ENCODE measurements around the gene DNAAF9. TPM values are rescaled to one million over a fixed set of nuclear protein-coding genes. Genes with fewer than 3 reads are reported as not detected.

Gene DNAAF9
- total RNA-seq, 5 donors from 2014 or later (not counting 1 experiment from before 2014, with no cell fraction given) = 4.9 to 6.2 (median 5.6) TPM

GRCh38 chr20:3402453-3402852, 5.0 kb downstream of the DNAAF9 start:
- WGBS (ENCODE audit: insufficient coverage) = 100% methylated on average over 1 of the region's 6 CpGs
- no peak overlapping the region for H3K27ac ChIP-seq (ENCODE audit: low read length)
- Mint-ChIP-seq H3K4me1 (peaks cover 20 to 28% (median 27%) of the 10 kb centered on the region in 3 donors), H3K36me3 (no peaks in the 10 kb centered on the region), H3K4me3 (no peak overlapping the region), H3K27me3 (no peaks in the 10 kb centered on the region), H3K9me3 (no peaks in the 10 kb centered on the region), H3K27ac (no peak overlapping the region)
- POLR2A ChIA-PET = no interaction called here
- DNase-seq (no peak), ATAC-seq (replicated peaks in 1 of 4) (no peak)
- CTCF ChIA-PET = interaction anchor here in 1 of 2 donors (0.5 kb wide), 1 partner anchor 109 kb away, joined by 4 read pairs; no protein-coding TSS in a partner anchor
- no peak overlapping the region for H3K4me3 ChIP-seq (ENCODE audit: control insufficient read depth in 1 of 2, extremely low read depth in 1 of 2, low read length in 1 of 2)
- H3K4me1 ChIP-seq (ENCODE audit: control insufficient read depth in 1 of 2, extremely low read depth in 1 of 2, insufficient read depth in 2 of 2, low read length in 2 of 2) = peaks cover 0 to 10% of the 10 kb centered on the region in 2 experiments
- no peaks in the 10 kb centered on the region for H3K9me3 ChIP-seq
- no peaks in the 10 kb centered on the region for H3K36me3 ChIP-seq (ENCODE audit: control insufficient read depth in 2 of 2, extremely low read depth in 1 of 2, insufficient read depth in 1 of 2, low read length in 1 of 2)
- no peaks in the 10 kb centered on the region for H3K27me3 ChIP-seq (replicated peaks in 1 of 2; ENCODE audit: control insufficient read depth in 2 of 2, extremely low read depth in 1 of 2, insufficient read depth in 2 of 2, low read length in 1 of 2)

- no CpG with 5 or more reads among the region's 4 CpGs for WGBS (ENCODE audit: insufficient coverage)
- Mint-ChIP-seq H3K4me1 (peaks cover 4 to 12% (median 11%) of the 10 kb centered on the region in 3 donors), H3K27ac (no peak overlapping the region), H3K36me3 (peaks cover 10% of the 10 kb centered on the region), H3K4me3 (no peak overlapping the region), H3K9me3 (peaks cover 0 to 10% (median 7%) of the 10 kb centered on the region in 3 donors), H3K27me3 (no peaks in the 10 kb centered on the region)
- ChIA-PET POLR2A (no interaction called here), CTCF (no interaction called here)
- Histone ChIP-seq H3K27ac (ENCODE audit: low read length) (no peak overlapping the region), H3K9me3 (no peaks in the 10 kb centered on the region), H3K27me3 (replicated peaks in 1 of 2; ENCODE audit: control insufficient read depth in 2 of 2, extremely low read depth in 1 of 2, insufficient read depth in 2 of 2, low read length in 1 of 2) (no peaks in the 10 kb centered on the region), H3K36me3 (ENCODE audit: control insufficient read depth in 2 of 2, extremely low read depth in 1 of 2, insufficient read depth in 1 of 2, low read length in 1 of 2) (no peaks in the 10 kb centered on the region), H3K4me3 (ENCODE audit: control insufficient read depth in 1 of 2, extremely low read depth in 1 of 2, low read length in 1 of 2) (no peak overlapping the region), H3K4me1 (ENCODE audit: control insufficient read depth in 1 of 2, extremely low read depth in 1 of 2, insufficient read depth in 2 of 2, low read length in 2 of 2) (no peaks in the 10 kb centered on the region)
- ATAC-seq (replicated peaks in 1 of 4) (no peak), DNase-seq (no peak)
These were observed 7.0 kb downstream of the DNAAF9 start for GRCh38 chr20:3400260-3401155.

- no peak overlapping the region for H3K27ac ChIP-seq (ENCODE audit: low read length)
- H3K27ac Mint-ChIP-seq = no peak overlapping the region
- CTCF ChIA-PET = interaction anchor here in 1 of 2 donors (1.1 kb wide), 1 partner anchor 17 kb away, joined by 3 read pairs; no protein-coding TSS in a partner anchor
These were observed 8.7 kb downstream of the DNAAF9 start for GRCh38 chr20:3398681-3399252.

GRCh38 chr20:3396492-3396891, 11.0 kb downstream of the DNAAF9 start:
- Histone ChIP-seq H3K4me3 (ENCODE audit: control insufficient read depth in 1 of 2, extremely low read depth in 1 of 2, low read length in 1 of 2) (no peak overlapping the region), H3K4me1 (ENCODE audit: control insufficient read depth in 1 of 2, extremely low read depth in 1 of 2, insufficient read depth in 2 of 2, low read length in 2 of 2) (no peaks in the 10 kb centered on the region), H3K9me3 (no peaks in the 10 kb centered on the region), H3K36me3 (ENCODE audit: control insufficient read depth in 2 of 2, extremely low read depth in 1 of 2, insufficient read depth in 1 of 2, low read length in 1 of 2) (no peaks in the 10 kb centered on the region), H3K27ac (ENCODE audit: low read length) (no peak overlapping the region), H3K27me3 (replicated peaks in 1 of 2; ENCODE audit: control insufficient read depth in 2 of 2, extremely low read depth in 1 of 2, insufficient read depth in 2 of 2, low read length in 1 of 2) (no peaks in the 10 kb centered on the region)
- ATAC-seq (replicated peaks in 1 of 4) (no peak), DNase-seq (no peak)
- Mint-ChIP-seq H3K4me3 (no peak overlapping the region), H3K27ac (no peak overlapping the region), H3K36me3 (peaks cover 10% of the 10 kb centered on the region), H3K4me1 (no peaks in the 10 kb centered on the region), H3K27me3 (no peaks in the 10 kb centered on the region), H3K9me3 (peaks cover 0 to 10% (median 7%) of the 10 kb centered on the region in 3 donors)
- 100% methylated on average over 1 of the region's 2 CpGs for WGBS (ENCODE audit: insufficient coverage)
- CTCF ChIA-PET = no interaction called here
- POLR2A ChIA-PET = no interaction called here

More at GRCh38 chr20:3398681-3399252, 8.7 kb downstream of the DNAAF9 start:
- Histone ChIP-seq H3K9me3 (no peaks in the 10 kb centered on the region), H3K4me1 (ENCODE audit: control insufficient read depth in 1 of 2, extremely low read depth in 1 of 2, insufficient read depth in 2 of 2, low read length in 2 of 2) (no peaks in the 10 kb centered on the region), H3K27me3 (replicated peaks in 1 of 2; ENCODE audit: control insufficient read depth in 2 of 2, extremely low read depth in 1 of 2, insufficient read depth in 2 of 2, low read length in 1 of 2) (no peaks in the 10 kb centered on the region), H3K36me3 (ENCODE audit: control insufficient read depth in 2 of 2, extremely low read depth in 1 of 2, insufficient read depth in 1 of 2, low read length in 1 of 2) (no peaks in the 10 kb centered on the region), H3K4me3 (ENCODE audit: control insufficient read depth in 1 of 2, extremely low read depth in 1 of 2, low read length in 1 of 2) (no peak overlapping the region)
- no peak overlapping the region for H3K4me3 Mint-ChIP-seq
- peaks cover 10% of the 10 kb centered on the region for H3K36me3 Mint-ChIP-seq
- peaks cover 0 to 10% (median 7%) of the 10 kb centered on the region in 3 donors for H3K9me3 Mint-ChIP-seq
- POLR2A ChIA-PET = no interaction called here
- DNase-seq (no peak), ATAC-seq (replicated peaks in 1 of 4) (no peak)
- no CpG with 5 or more reads among the region's 1 CpG for WGBS (ENCODE audit: insufficient coverage)
- no peaks in the 10 kb centered on the region for H3K27me3 Mint-ChIP-seq
- H3K4me1 Mint-ChIP-seq = peaks cover 0 to 6% (median 3%) of the 10 kb centered on the region in 3 donors

- WGBS (ENCODE audit: insufficient coverage) = no CpG with 5 or more reads among the region's 1 CpG
- Histone ChIP-seq H3K27me3 (replicated peaks in 1 of 2; ENCODE audit: control insufficient read depth in 2 of 2, extremely low read depth in 1 of 2, insufficient read depth in 2 of 2, low read length in 1 of 2) (no peaks in the 10 kb centered on the region), H3K4me3 (ENCODE audit: control insufficient read depth in 1 of 2, extremely low read depth in 1 of 2, low read length in 1 of 2) (no peak overlapping the region), H3K9me3 (no peaks in the 10 kb centered on the region), H3K4me1 (ENCODE audit: control insufficient read depth in 1 of 2, extremely low read depth in 1 of 2, insufficient read depth in 2 of 2, low read length in 2 of 2) (no peaks in the 10 kb centered on the region), H3K36me3 (ENCODE audit: control insufficient read depth in 2 of 2, extremely low read depth in 1 of 2, insufficient read depth in 1 of 2, low read length in 1 of 2) (no peaks in the 10 kb centered on the region), H3K27ac (ENCODE audit: low read length) (no peak overlapping the region)
- peaks cover 14% of the 10 kb centered on the region for H3K36me3 Mint-ChIP-seq
- ATAC-seq (replicated peaks in 1 of 4) = no peak
- no peak overlapping the region for H3K4me3 Mint-ChIP-seq
- peaks cover 0 to 9% (median 4%) of the 10 kb centered on the region in 3 donors for H3K4me1 Mint-ChIP-seq
- POLR2A ChIA-PET = no interaction called here
- H3K27me3 Mint-ChIP-seq = no peaks in the 10 kb centered on the region
- no peak overlapping the region for H3K27ac Mint-ChIP-seq
- DNase-seq = no peak
- CTCF ChIA-PET = no interaction called here
- peaks cover 0 to 10% (median 7%) of the 10 kb centered on the region in 3 donors for H3K9me3 Mint-ChIP-seq
These were observed 14.7 kb downstream of the DNAAF9 start for GRCh38 chr20:3392756-3393155.

GRCh38 chr20:3390759-3391425, 16.6 kb downstream of the DNAAF9 start:
- no CpG with 5 or more reads among the region's 3 CpGs for WGBS (ENCODE audit: insufficient coverage)
- no peaks in the 10 kb centered on the region for H3K27me3 Mint-ChIP-seq
- H3K36me3 Mint-ChIP-seq = peaks cover 10% of the 10 kb centered on the region
- Histone ChIP-seq H3K36me3 (ENCODE audit: control insufficient read depth in 2 of 2, extremely low read depth in 1 of 2, insufficient read depth in 1 of 2, low read length in 1 of 2) (no peaks in the 10 kb centered on the region), H3K27me3 (replicated peaks in 1 of 2; ENCODE audit: control insufficient read depth in 2 of 2, extremely low read depth in 1 of 2, insufficient read depth in 2 of 2, low read length in 1 of 2) (no peaks in the 10 kb centered on the region), H3K4me3 (ENCODE audit: control insufficient read depth in 1 of 2, extremely low read depth in 1 of 2, low read length in 1 of 2) (no peak overlapping the region), H3K4me1 (ENCODE audit: control insufficient read depth in 1 of 2, extremely low read depth in 1 of 2, insufficient read depth in 2 of 2, low read length in 2 of 2) (no peaks in the 10 kb centered on the region), H3K9me3 (no peaks in the 10 kb centered on the region), H3K27ac (ENCODE audit: low read length) (no peak overlapping the region)
- peaks cover 0 to 3% (median under 1%) of the 10 kb centered on the region in 3 donors for H3K9me3 Mint-ChIP-seq
- ChIA-PET CTCF (no interaction called here), POLR2A (no interaction called here)
- DNase-seq (no peak), ATAC-seq (replicated peaks in 1 of 4) (no peak)
- no peak overlapping the region for H3K4me3 Mint-ChIP-seq
- H3K27ac Mint-ChIP-seq = no peak overlapping the region
- H3K4me1 Mint-ChIP-seq = peaks cover 0 to 12% (median 5%) of the 10 kb centered on the region in 3 donors

Measured in T-cell (primary cell).